ENCODE results near the gene SBF2. TPM values are rescaled to one million over a fixed set of nuclear protein-coding genes. Genes with fewer than 3 reads are reported as not detected.
"Not testable (repeated sequence)": the region's sequence is repeated elsewhere in the genome, so short reads cannot be mapped to it uniquely, and the experiment has no call there.

Gene SBF2
- total RNA-seq, 1 donor from 2014 or later = 44.9 TPM

GRCh38 chr11:9990221-9990973 is 303.6 kb downstream of the SBF2 start:
- Mint-ChIP-seq H3K27me3 (no peaks in the 10 kb centered on the region), H3K36me3 (ENCODE audit: insufficient read depth) (peaks cover 38% of the 10 kb centered on the region), H3K4me1 (ENCODE audit: low read depth) (peaks cover 1% of the 10 kb centered on the region), H3K27ac (no peak overlapping the region), H3K9me3 (ENCODE audit: low read depth) (peaks cover 24% of the 10 kb centered on the region), H3K4me3 (ENCODE audit: low read depth) (no peak overlapping the region)
- DNase-seq (ENCODE audit: low spot score, unreplicated experiment) = no peak
- TF ChIP-seq CTCF (IDR thresholded peaks at IDR 0.05; ENCODE audit: unreplicated experiment) = no peak

- H3K27ac Mint-ChIP-seq; H3K4me3 Mint-ChIP-seq (ENCODE audit: low read depth); H3K27me3 Mint-ChIP-seq; DNase-seq (ENCODE audit: low spot score, unreplicated experiment); H3K4me1 Mint-ChIP-seq (ENCODE audit: low read depth): not testable (repeated sequence)
- Mint-ChIP-seq H3K9me3 (ENCODE audit: low read depth) (peaks cover 31% of the 10 kb centered on the region), H3K36me3 (ENCODE audit: insufficient read depth) (peaks cover 63% of the 10 kb centered on the region)
These were observed 306.7 kb downstream of the SBF2 start for GRCh38 chr11:9987303-9987702.

- no peaks in the 10 kb centered on the region for H3K27me3 Mint-ChIP-seq
- no peak for DNase-seq (ENCODE audit: low spot score, unreplicated experiment)
- H3K4me3 Mint-ChIP-seq (ENCODE audit: low read depth) = no peak overlapping the region
- no peak for TF ChIP-seq CTCF (IDR thresholded peaks at IDR 0.05; ENCODE audit: unreplicated experiment)
- peak overlapping the region; percentile 76 for H3K27ac Mint-ChIP-seq
- H3K36me3 Mint-ChIP-seq (ENCODE audit: insufficient read depth) = peaks cover 48% of the 10 kb centered on the region
- peaks cover 26% of the 10 kb centered on the region for H3K9me3 Mint-ChIP-seq (ENCODE audit: low read depth)
- peaks cover 4% of the 10 kb centered on the region for H3K4me1 Mint-ChIP-seq (ENCODE audit: low read depth)
These were observed 311.0 kb downstream of the SBF2 start for GRCh38 chr11:9982796-9983579.

- no peak overlapping the region for H3K4me3 Mint-ChIP-seq (ENCODE audit: low read depth)
- no peak overlapping the region for H3K27ac Mint-ChIP-seq
- H3K36me3 Mint-ChIP-seq (ENCODE audit: insufficient read depth) = peaks cover 41% of the 10 kb centered on the region
- no peak for DNase-seq (ENCODE audit: low spot score, unreplicated experiment)
- no peak for TF ChIP-seq CTCF (IDR thresholded peaks at IDR 0.05; ENCODE audit: unreplicated experiment)
- no peaks in the 10 kb centered on the region for H3K27me3 Mint-ChIP-seq
- peaks cover 4% of the 10 kb centered on the region for H3K4me1 Mint-ChIP-seq (ENCODE audit: low read depth)
- H3K9me3 Mint-ChIP-seq (ENCODE audit: low read depth) = peaks cover 20% of the 10 kb centered on the region
These were observed 311.8 kb downstream of the SBF2 start for GRCh38 chr11:9982127-9982795.

GRCh38 chr11:9980931-9981330 is 313.1 kb downstream of the SBF2 start:
- no peak for TF ChIP-seq CTCF (IDR thresholded peaks at IDR 0.05; ENCODE audit: unreplicated experiment)
- H3K27ac Mint-ChIP-seq = no peak overlapping the region
- no peak for DNase-seq (ENCODE audit: low spot score, unreplicated experiment)
- peaks cover 3% of the 10 kb centered on the region for H3K4me1 Mint-ChIP-seq (ENCODE audit: low read depth)
- no peaks in the 10 kb centered on the region for H3K27me3 Mint-ChIP-seq
- no peak overlapping the region for H3K4me3 Mint-ChIP-seq (ENCODE audit: low read depth)
- peaks cover 7% of the 10 kb centered on the region for H3K9me3 Mint-ChIP-seq (ENCODE audit: low read depth)
- H3K36me3 Mint-ChIP-seq (ENCODE audit: insufficient read depth) = peaks cover 28% of the 10 kb centered on the region
